ENCODE measurements around the gene ADAM33. TPM values are rescaled to one million over a fixed set of nuclear protein-coding genes. Genes with fewer than 3 reads are reported as not detected.

Gene ADAM33
- total and polyA plus RNA-seq, 2 of the 8 experiments (the other 6 are each of a cell fraction or from before 2014, with no cell fraction given): 4.2 to 6.0 TPM

GRCh38 chr20:3720068-3720467, 38.3 kb upstream of the ADAM33 start:
- no peak overlapping the region for H4K5ac ChIP-seq (ENCODE audit: insufficient read length, low read depth, low read length)
- DNase-seq (ENCODE audit: low read depth in 1 of 2, low spot score in 2 of 2) (no peak), FAIRE-seq (no peak)
- no peaks in the 10 kb centered on the region for H3K23me2 ChIP-seq (ENCODE audit: low read depth, low read length)
- H3K4ac ChIP-seq (replicated peaks; ENCODE audit: insufficient read length, low read depth, low read length): no peak overlapping the region
- no peak overlapping the region for H3K4me2 ChIP-seq (ENCODE audit: insufficient read depth in 1 of 2, low read depth in 2 of 2, low read length in 2 of 2)
- H3K56ac ChIP-seq (replicated peaks; ENCODE audit: insufficient read length, low read depth, low read length): no peak overlapping the region
- no peaks in the 10 kb centered on the region for H3K27me3 ChIP-seq (replicated peaks in 1 of 4; ENCODE audit: control insufficient read depth in 3 of 4, extremely low read depth in 1 of 4, insufficient read depth in 3 of 4, low read length in 3 of 4)
- no peak overlapping the region for H2BK12ac ChIP-seq (ENCODE audit: low read depth, low read length)
- ChIA-PET POLR2A (ENCODE audit: partially characterized antibody) (interaction anchor here (0.7 to 1.9 kb wide), 8 partner anchors 10 to 50 kb away, joined by 3 to 7 read pairs (median 4); partner anchors contain the start of gene HSPA12B), CTCF (ENCODE audit: partially characterized antibody) (interaction anchor here (1.0 to 42.0 kb wide), 8 partner anchors 7 to 66 kb away, joined by 3 to 1432 read pairs (median 6); partner anchors contain the start of genes ADAM33 and CENPB)
- no peaks in the 10 kb centered on the region for H3K79me1 ChIP-seq (ENCODE audit: low read depth, low read length)
- H4K91ac ChIP-seq (replicated peaks; ENCODE audit: insufficient read length, low read length): no peak overlapping the region
- no peak overlapping the region for H3K27ac ChIP-seq (ENCODE audit: low read depth, low read length)
- no peak overlapping the region for H4K8ac ChIP-seq (ENCODE audit: extremely low read depth, insufficient read depth, low read length)
- no peak overlapping the region for H2BK5ac ChIP-seq (ENCODE audit: low read depth, low read length)
- no peak overlapping the region for H2BK120ac ChIP-seq (replicated peaks; ENCODE audit: low read depth, low read length)
- H3K14ac ChIP-seq (ENCODE audit: insufficient read length): no peak overlapping the region
- H2AFZ ChIP-seq (ENCODE audit: low read length): no peak overlapping the region
- no peaks in the 10 kb centered on the region for H3K9me3 ChIP-seq (ENCODE audit: insufficient read depth in 2 of 2, low read depth in 1 of 2, low read length in 1 of 2)
- H3K36me3 ChIP-seq (ENCODE audit: control insufficient read depth in 2 of 4, insufficient read depth in 4 of 4, low read length in 3 of 4): no peaks in the 10 kb centered on the region
- H3K4me1 ChIP-seq (replicated peaks in 1 of 4; ENCODE audit: control insufficient read depth in 3 of 4, insufficient read depth in 4 of 4, low read length in 3 of 4): no peaks in the 10 kb centered on the region
- no peak overlapping the region for H2BK15ac ChIP-seq (ENCODE audit: low read length)
- TF ChIP-seq CHD1 (IDR thresholded peaks at IDR 0.05; ENCODE audit: low read depth, low read length) (no peak), KDM1A (IDR thresholded peaks at IDR 0.05; ENCODE audit: borderline replicate concordance, low read length) (peak; percentile 68; the same call in 1 of the 2 replicates), HDAC6 (IDR thresholded peaks at IDR 0.05; ENCODE audit: low read depth, low read length) (no peak), CREB1 (IDR thresholded peaks at IDR 0.05) (no peak), TCF12 (IDR thresholded peaks at IDR 0.05; ENCODE audit: low read depth, low read length) (no peak), CBX5 (IDR thresholded peaks at IDR 0.05; ENCODE audit: low read depth, low read length) (no peak), PHF8 (conservative IDR thresholded peaks at IDR 0.05; ENCODE audit: low read depth, low read length) (no peak), BCL11A (IDR thresholded peaks at IDR 0.05; ENCODE audit: low read depth in 2 of 2, low read length in 2 of 2) (no peak)
- TF ChIP-seq, protein P1, sequence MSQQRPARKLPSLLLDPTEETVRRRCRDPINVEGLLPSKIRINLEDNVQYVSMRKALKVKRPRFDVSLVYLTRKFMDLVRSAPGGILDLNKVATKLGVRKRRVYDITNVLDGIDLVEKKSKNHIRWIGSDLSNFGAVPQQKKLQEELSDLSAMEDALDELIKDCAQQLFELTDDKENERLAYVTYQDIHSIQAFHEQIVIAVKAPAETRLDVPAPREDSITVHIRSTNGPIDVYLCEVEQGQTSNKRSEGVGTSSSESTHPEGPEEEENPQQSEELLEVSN (IDR thresholded peaks at IDR 0.05): no peak
- H4K20me1 ChIP-seq (replicated peaks in 1 of 2; ENCODE audit: control insufficient read depth in 1 of 2, insufficient read depth in 2 of 2, low read length in 2 of 2): no peaks in the 10 kb centered on the region
- no peak overlapping the region for H3K4me3 ChIP-seq (ENCODE audit: extremely low read depth in 1 of 4, insufficient read depth in 2 of 4, low read depth in 3 of 4, low read length in 4 of 4)
- no peaks in the 10 kb centered on the region for H3K79me2 ChIP-seq (ENCODE audit: control insufficient read depth in 1 of 2, insufficient read depth in 2 of 2, low read length in 2 of 2)
- no peak overlapping the region for H3K9ac ChIP-seq (replicated peaks in 1 of 4; ENCODE audit: extremely low read depth in 1 of 4, low read depth in 3 of 4, low read length in 3 of 4)
- H3K23ac ChIP-seq (ENCODE audit: insufficient read length): no peak overlapping the region
- no peak overlapping the region for H2BK20ac ChIP-seq (ENCODE audit: low read length)
- H3K18ac ChIP-seq (ENCODE audit: extremely low read depth, low read length): no peak overlapping the region
- 81% methylated on average over 2 of the region's 2 CpGs; no CpG with 5 or more reads in 1 of the 2 experiments for WGBS, 2 experiments (ENCODE audit: extremely low coverage in 1 of 2, insufficient coverage in 1 of 2, insufficient read length in 1 of 2, insufficient replicate concordance in 2 of 2, low coverage in 1 of 2, low lambda C conversion rate in 2 of 2, missing lambda C conversion rate in 1 of 2)
- no peak overlapping the region for H2AK5ac ChIP-seq (ENCODE audit: low read depth, low read length)

Measured in H1 (cell line).